ENCODE measurements around the gene NPTN.

Gene NPTN

DNA sequence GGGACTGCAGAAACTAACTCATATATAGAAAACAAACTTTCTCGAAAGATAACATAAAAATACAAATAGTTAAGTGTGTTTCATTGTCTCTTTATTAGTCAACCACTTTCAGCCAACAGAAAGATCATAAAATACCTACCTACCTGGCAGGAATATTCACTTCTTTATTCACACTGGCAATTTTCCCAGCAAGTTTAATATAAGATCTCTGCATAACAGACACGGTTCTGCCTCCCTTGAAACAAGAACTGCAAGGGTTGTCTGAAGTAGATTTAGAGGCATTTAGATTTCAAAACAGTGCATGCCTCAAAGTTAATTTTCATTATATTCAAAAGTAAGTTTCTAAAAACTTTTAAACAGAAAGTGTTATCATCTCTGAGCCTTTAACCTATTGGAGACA, 7.1 kb downstream of the NPTN start:
- DNase-seq (ENCODE audit: insufficient read length, low spot score) (no peak), FAIRE-seq (no peak)
- TF ChIP-seq POLR2A (IDR thresholded peaks at IDR 0.05; ENCODE audit: low read depth, low read length): no peak

GRCh38 chr15:73624530-73624929, 8.7 kb downstream of the NPTN start:
- no peak for FAIRE-seq
- TF ChIP-seq POLR2A (IDR thresholded peaks at IDR 0.05; ENCODE audit: low read depth, low read length): no peak
- no peak for DNase-seq (ENCODE audit: insufficient read length, low spot score)

DNA sequence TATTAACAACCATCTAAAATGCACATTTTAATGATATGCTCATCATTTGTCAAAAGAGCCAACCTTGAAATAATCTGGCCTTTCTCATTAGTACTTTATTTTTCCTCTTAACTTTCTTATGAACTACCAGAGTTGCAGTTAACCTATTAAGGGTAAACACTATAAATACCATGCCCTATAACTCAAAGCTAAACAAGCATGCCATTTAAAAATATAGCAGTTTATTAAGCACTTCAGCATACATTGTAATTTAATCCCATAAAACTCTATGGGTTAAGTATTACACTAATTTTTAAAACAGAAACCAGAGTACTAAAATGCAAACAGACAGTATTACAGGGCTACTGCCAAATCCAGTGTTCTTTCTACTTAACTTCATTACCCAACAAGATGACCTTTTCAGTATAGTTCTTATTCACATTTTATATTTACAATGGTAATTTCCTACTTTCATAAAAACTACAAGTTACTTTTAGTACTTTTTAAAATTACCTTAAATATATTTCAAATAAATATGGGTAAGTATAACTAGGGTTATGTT, 11.8 kb downstream of the NPTN start:
- DNase-seq (ENCODE audit: insufficient read length, low spot score) (no peak), FAIRE-seq (no peak)
- TF ChIP-seq POLR2A (IDR thresholded peaks at IDR 0.05; ENCODE audit: low read depth, low read length): no peak

GRCh38 chr15:73620078-73620477, 13.1 kb downstream of the NPTN start:
- no peak for FAIRE-seq
- DNase-seq (ENCODE audit: insufficient read length, low spot score): no peak
- TF ChIP-seq POLR2A (IDR thresholded peaks at IDR 0.05; ENCODE audit: low read depth, low read length): no peak

DNA sequence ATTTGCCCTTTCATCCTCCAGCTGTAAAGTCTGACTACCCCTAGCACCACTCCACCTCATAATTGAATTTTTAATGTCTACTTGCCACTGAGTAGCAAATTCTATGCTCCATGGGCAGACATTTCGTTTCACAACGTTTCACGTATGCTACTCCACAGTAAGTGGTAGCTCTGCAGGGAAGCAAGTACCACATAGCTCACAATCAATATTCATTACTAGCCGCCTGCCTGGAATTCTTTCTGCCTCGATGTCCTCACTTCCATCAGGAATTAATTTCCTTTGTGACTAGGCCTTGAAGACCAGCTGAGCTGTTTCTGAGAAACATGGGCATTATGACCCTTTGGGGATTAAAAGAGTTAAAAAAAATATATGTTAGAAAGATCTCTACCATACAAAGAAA, 15.3 kb downstream of the NPTN start:
- DNase-seq (ENCODE audit: insufficient read length, low spot score) (no peak), FAIRE-seq (no peak)
- TF ChIP-seq POLR2A (IDR thresholded peaks at IDR 0.05; ENCODE audit: low read depth, low read length): no peak

GRCh38 chr15:73617301-73617831, 15.8 kb downstream of the NPTN start:
- FAIRE-seq (no peak), DNase-seq (ENCODE audit: insufficient read length, low spot score) (no peak)
- TF ChIP-seq POLR2A (IDR thresholded peaks at IDR 0.05; ENCODE audit: low read depth, low read length): no peak

DNA sequence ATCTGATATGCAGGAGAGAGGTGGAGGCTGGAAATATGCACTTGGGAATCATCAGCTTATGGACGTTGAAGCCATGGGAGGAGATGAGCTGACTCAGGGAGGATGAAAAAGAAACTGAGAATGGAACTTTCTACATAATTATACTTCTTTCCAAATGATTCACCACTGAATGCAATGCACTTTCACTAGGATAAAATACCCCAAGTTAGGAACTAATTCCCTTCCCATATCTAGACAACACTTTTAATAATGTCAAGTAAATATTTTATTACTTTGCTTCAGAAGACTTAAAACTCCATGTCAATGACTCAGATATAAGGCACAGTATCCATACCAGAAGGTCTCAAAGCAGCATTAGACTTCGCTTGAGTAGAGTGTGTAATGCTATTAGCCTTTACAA, 24.2 kb downstream of the NPTN start:
- no peak for TF ChIP-seq POLR2A (IDR thresholded peaks at IDR 0.05; ENCODE audit: low read depth, low read length)
- FAIRE-seq (no peak), DNase-seq (ENCODE audit: insufficient read length, low spot score) (no peak)

DNA sequence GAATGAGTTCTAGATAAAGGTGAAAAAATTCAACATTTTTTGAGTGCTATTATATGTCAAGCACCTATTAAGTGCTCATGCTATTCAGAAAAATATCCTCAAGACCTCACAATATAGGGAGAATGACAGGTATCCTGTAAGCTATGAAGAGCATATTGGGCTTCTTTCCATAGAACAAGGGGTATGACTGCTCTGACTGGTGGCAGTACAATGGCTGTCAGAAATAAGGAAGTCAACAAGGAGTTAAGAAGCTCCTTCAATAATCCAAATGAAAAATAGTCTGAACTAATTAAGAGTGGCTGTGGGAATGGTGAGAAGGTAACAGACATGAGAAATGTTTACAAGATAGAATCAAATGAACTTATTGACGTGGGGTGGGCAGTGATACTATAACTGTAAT, 24.7 kb downstream of the NPTN start:
- FAIRE-seq (no peak), DNase-seq (ENCODE audit: insufficient read length, low spot score) (no peak)
- TF ChIP-seq POLR2A (IDR thresholded peaks at IDR 0.05; ENCODE audit: low read depth, low read length): no peak

GRCh38 chr15:73607843-73608242, 25.3 kb downstream of the NPTN start:
- FAIRE-seq (no peak), DNase-seq (ENCODE audit: insufficient read length, low spot score) (no peak)
- TF ChIP-seq POLR2A (IDR thresholded peaks at IDR 0.05; ENCODE audit: low read depth, low read length): no peak

GRCh38 chr15:73607405-73607804, 25.8 kb downstream of the NPTN start:
- FAIRE-seq (no peak), DNase-seq (ENCODE audit: insufficient read length, low spot score) (no peak)
- TF ChIP-seq POLR2A (IDR thresholded peaks at IDR 0.05; ENCODE audit: low read depth, low read length): no peak

GRCh38 chr15:73605759-73606436, 27.3 kb downstream of the NPTN start:
- DNase-seq (ENCODE audit: insufficient read length, low spot score) (no peak), FAIRE-seq (no peak)
- no peak for TF ChIP-seq POLR2A (IDR thresholded peaks at IDR 0.05; ENCODE audit: low read depth, low read length)

GRCh38 chr15:73604477-73604876, 28.7 kb downstream of the NPTN start:
- FAIRE-seq (no peak), DNase-seq (ENCODE audit: insufficient read length, low spot score) (no peak)
- TF ChIP-seq POLR2A (IDR thresholded peaks at IDR 0.05; ENCODE audit: low read depth, low read length): no peak

- TF ChIP-seq POLR2A (IDR thresholded peaks at IDR 0.05; ENCODE audit: low read depth, low read length): no peak
- no peak for FAIRE-seq
Measured at GRCh38 chr15:73602992-73603391, 30.2 kb downstream of the NPTN start.

GRCh38 chr15:73602446-73602843, 30.7 kb downstream of the NPTN start:
- no peak for TF ChIP-seq POLR2A (IDR thresholded peaks at IDR 0.05; ENCODE audit: low read depth, low read length)
- FAIRE-seq (no peak), DNase-seq (ENCODE audit: insufficient read length, low spot score) (no peak)

More at GRCh38 chr15:73602992-73603391, 30.2 kb downstream of the NPTN start:
- DNase-seq (ENCODE audit: insufficient read length, low spot score): no peak

All from H54 (cell line).